Measurements from ENCODE around the gene PRKAB2. TPM values are rescaled to one million over a fixed set of nuclear protein-coding genes. Genes with fewer than 3 reads are reported as not detected.

The PRKAB2 gene
- total RNA-seq, 1 experiment from 2014 or later = 17.8 TPM

DNA sequence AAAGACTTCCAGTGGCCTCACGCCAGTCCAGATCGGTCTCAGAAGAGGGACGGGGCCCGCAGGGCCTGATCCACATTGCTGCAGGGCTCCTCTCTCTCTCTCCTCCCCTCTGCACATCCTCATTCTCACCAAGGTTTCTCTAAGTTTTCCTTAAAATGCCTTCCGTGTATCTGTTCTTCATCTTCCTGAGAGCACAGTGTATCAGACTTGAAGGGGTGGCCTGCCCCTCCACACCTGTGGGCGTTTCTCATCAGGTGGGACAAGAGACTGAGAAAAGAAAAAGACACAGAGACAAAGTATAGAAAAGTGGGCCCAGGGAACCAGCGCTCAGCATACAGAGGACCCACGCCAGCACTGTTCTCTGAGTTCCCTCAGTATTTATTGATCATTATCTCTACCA, 66.4 kb downstream of the PRKAB2 start:
- no peak overlapping the region for H2BK12ac ChIP-seq (ENCODE audit: insufficient read length, low read depth, low read length)
- no peaks in the 10 kb centered on the region for H3K79me2 ChIP-seq (ENCODE audit: insufficient read depth, low read length)
- no peaks in the 10 kb centered on the region for H3K4me1 ChIP-seq (ENCODE audit: insufficient read depth, low read length)
- H2BK120ac ChIP-seq (ENCODE audit: low read depth, low read length, poor library complexity, severe bottlenecking) = no peak overlapping the region
- no peaks in the 10 kb centered on the region for H3K9me3 Mint-ChIP-seq
- H3K23ac ChIP-seq (ENCODE audit: insufficient read length, low read depth, low read length) = no peak overlapping the region
- no peak overlapping the region for H2AK5ac ChIP-seq (ENCODE audit: insufficient read length, low read length)
- no peaks in the 10 kb centered on the region for H3K79me1 ChIP-seq (ENCODE audit: insufficient read depth, low read depth, low read length, poor library complexity, severe bottlenecking)
- TF ChIP-seq, protein P1, sequence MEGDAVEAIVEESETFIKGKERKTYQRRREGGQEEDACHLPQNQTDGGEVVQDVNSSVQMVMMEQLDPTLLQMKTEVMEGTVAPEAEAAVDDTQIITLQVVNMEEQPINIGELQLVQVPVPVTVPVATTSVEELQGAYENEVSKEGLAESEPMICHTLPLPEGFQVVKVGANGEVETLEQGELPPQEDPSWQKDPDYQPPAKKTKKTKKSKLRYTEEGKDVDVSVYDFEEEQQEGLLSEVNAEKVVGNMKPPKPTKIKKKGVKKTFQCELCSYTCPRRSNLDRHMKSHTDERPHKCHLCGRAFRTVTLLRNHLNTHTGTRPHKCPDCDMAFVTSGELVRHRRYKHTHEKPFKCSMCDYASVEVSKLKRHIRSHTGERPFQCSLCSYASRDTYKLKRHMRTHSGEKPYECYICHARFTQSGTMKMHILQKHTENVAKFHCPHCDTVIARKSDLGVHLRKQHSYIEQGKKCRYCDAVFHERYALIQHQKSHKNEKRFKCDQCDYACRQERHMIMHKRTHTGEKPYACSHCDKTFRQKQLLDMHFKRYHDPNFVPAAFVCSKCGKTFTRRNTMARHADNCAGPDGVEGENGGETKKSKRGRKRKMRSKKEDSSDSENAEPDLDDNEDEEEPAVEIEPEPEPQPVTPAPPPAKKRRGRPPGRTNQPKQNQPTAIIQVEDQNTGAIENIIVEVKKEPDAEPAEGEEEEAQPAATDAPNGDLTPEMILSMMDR (conservative IDR thresholded peaks at IDR 0.05) = no peak
- WGBS (ENCODE audit: extremely low coverage, insufficient read length, low lambda C conversion rate) = no CpG with 5 or more reads among the region's 8 CpGs
- H3K14ac ChIP-seq (ENCODE audit: insufficient read depth, low read length) = no peak overlapping the region
- H2BK5ac ChIP-seq (ENCODE audit: insufficient read length, low read length) = no peak overlapping the region
- H4K8ac ChIP-seq (replicated peaks; ENCODE audit: insufficient read length, low read depth, low read length) = no peak overlapping the region
- H3K9ac ChIP-seq (ENCODE audit: extremely low read depth, insufficient read length, low read length) = no peak overlapping the region
- no peaks in the 10 kb centered on the region for H3K23me2 ChIP-seq (ENCODE audit: insufficient read length, low read depth, low read length, poor library complexity, severe bottlenecking)
- no peaks in the 10 kb centered on the region for H3K9me3 ChIP-seq (ENCODE audit: control insufficient read depth, low read depth, low read length)
- H3K36me3 Mint-ChIP-seq (ENCODE audit: insufficient read depth in 1 of 3, low read depth in 3 of 3) = no peaks in the 10 kb centered on the region
- H3K4me1 Mint-ChIP-seq = peaks cover 13 to 15% of the 10 kb centered on the region in 2 experiments
- no peak overlapping the region for H3K18ac ChIP-seq (ENCODE audit: insufficient read length, low read depth, low read length)
- no peak overlapping the region for H3K56ac ChIP-seq (ENCODE audit: insufficient read length, low read depth, low read length)
- DNase-seq = no peak
- no peak overlapping the region for H2BK20ac ChIP-seq (ENCODE audit: low read depth, low read length, poor library complexity, severe bottlenecking)
- peaks cover 11% of the 10 kb centered on the region for H3K27me3 Mint-ChIP-seq (ENCODE audit: low read depth)
- H4K5ac ChIP-seq (ENCODE audit: insufficient read length, low read depth, low read length) = no peak overlapping the region
- H3K27ac Mint-ChIP-seq = no peak overlapping the region
- no peak overlapping the region for H3K4ac ChIP-seq (ENCODE audit: low read depth, low read length)
- H3K4me3 Mint-ChIP-seq = no peak overlapping the region
- no peak overlapping the region for H4K91ac ChIP-seq (ENCODE audit: insufficient read length, low read depth, low read length)
- no peak overlapping the region for H2AFZ ChIP-seq (ENCODE audit: low read length)
- H3K4me2 ChIP-seq (ENCODE audit: insufficient read depth, insufficient read length, low read length) = no peak overlapping the region
- H3K27ac ChIP-seq (ENCODE audit: insufficient read length, low read depth, low read length) = no peak overlapping the region
- H3K27me3 ChIP-seq (ENCODE audit: insufficient read depth, low read length) = no peaks in the 10 kb centered on the region
- no peaks in the 10 kb centered on the region for H4K20me1 ChIP-seq (ENCODE audit: control insufficient read depth, insufficient read depth, insufficient read length)
- H3T11ph ChIP-seq (ENCODE audit: low read length) = no peak overlapping the region
- H2BK15ac ChIP-seq (ENCODE audit: low read depth, low read length) = no peak overlapping the region

Other genes with a start within 250 kb of the PRKAB2 start
- 6.4 and 8.0 TPM in 2 replicates for gene NBPF12, start 234.1 kb downstream of the PRKAB2 start, total RNA-seq (2021)
- 0.61 and 0.72 TPM in 2 replicates for gene FMO5, start 52.9 kb upstream of the PRKAB2 start, total RNA-seq (2021)
- gene CHD1L, start 70.2 kb upstream of the PRKAB2 start, total RNA-seq (2021) = 64.2 and 68.9 TPM in 2 replicates